Keratinocyte (primary cell): ENCODE results near the gene HP1BP3.

ENCODE experiments used
- EZH2 ChIP-seq: IDR thresholded peaks from one replicate; pipeline ENCODE4 v1.6.1; 2012; ENCODE audit warnings: inconsistent platforms, mild to moderate bottlenecking, low read length, moderate library complexity
- TF ChIP-seq, protein P1 (sequence below), 3 experiments: IDR thresholded peaks in 1 of 3; conservative IDR thresholded peaks in 1 of 3; optimal IDR thresholded peaks in 1 of 3; 2 replicates in 2 of 3; 3 replicates in 1 of 3; pipeline versions ENCODE3 to v1.5.1; 2011; ENCODE audit warnings: low read length in 3 of 3, mild to moderate bottlenecking in 3 of 3, moderate library complexity in 2 of 3, control low read depth in 1 of 3, inconsistent platforms in 1 of 3; ENCODE audit not compliant: insufficient read depth in 2 of 3; ENCODE audit errors: extremely low read depth in 1 of 3

DNA sequence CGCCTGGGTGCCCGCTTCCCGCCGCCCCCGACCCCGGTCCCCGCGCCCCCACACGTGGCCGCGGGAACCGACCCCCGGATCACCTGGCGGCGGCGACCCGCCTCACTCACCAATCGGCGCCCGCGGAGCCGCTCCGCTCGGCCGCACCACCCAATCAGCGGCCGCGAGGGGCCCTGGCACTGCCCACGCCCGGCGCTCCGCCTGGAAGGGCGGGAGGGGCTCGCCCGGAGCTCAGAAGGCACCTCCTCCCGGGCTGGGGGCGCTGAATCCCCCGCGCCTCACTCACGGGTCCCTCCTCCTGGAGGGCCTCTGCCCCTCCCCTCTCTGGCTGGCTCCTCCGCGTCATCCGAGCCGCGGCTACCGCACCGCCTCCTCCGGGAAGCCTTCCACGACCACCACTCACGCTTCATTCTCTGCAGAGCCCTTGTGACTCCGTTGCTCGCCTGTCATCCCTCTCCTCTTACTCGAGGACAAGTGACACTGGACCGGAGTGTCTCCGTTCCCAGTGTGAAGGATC, 55.0 kb downstream of the HP1BP3 start:
- TF ChIP-seq, protein P1, sequence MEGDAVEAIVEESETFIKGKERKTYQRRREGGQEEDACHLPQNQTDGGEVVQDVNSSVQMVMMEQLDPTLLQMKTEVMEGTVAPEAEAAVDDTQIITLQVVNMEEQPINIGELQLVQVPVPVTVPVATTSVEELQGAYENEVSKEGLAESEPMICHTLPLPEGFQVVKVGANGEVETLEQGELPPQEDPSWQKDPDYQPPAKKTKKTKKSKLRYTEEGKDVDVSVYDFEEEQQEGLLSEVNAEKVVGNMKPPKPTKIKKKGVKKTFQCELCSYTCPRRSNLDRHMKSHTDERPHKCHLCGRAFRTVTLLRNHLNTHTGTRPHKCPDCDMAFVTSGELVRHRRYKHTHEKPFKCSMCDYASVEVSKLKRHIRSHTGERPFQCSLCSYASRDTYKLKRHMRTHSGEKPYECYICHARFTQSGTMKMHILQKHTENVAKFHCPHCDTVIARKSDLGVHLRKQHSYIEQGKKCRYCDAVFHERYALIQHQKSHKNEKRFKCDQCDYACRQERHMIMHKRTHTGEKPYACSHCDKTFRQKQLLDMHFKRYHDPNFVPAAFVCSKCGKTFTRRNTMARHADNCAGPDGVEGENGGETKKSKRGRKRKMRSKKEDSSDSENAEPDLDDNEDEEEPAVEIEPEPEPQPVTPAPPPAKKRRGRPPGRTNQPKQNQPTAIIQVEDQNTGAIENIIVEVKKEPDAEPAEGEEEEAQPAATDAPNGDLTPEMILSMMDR (optimal IDR thresholded peaks at IDR 0.05 in 1 of 3, IDR thresholded peaks at IDR 0.05 in 1 of 3, conservative IDR thresholded peaks at IDR 0.05 in 1 of 3; ENCODE audit: extremely low read depth in 1 of 3, insufficient read depth in 2 of 3, low read length in 3 of 3) = no peak
- no peak for TF ChIP-seq EZH2
